Hepatocyte (in vitro differentiated cells): ENCODE measurements around the gene HAAO. TPM values are rescaled to one million over a fixed set of nuclear protein-coding genes. Genes with fewer than 3 reads are reported as not detected.

Source experiments
- DNase-seq: peaks from one replicate; pipeline ENCODE4 v3.0.0-alpha.2; 2016; ENCODE audit warnings: low spot score
- H2AFZ ChIP-seq: fragments of 200-600 bp; sonication (generic); 2 replicates; pipeline ENCODE4 v1.6.0; 2016; ENCODE audit warnings: antibody characterized with exemption, mild to moderate bottlenecking
- H3K27ac ChIP-seq: fragments of 200-600 bp; sonication (generic); 2 replicates; pipeline ENCODE4 v1.5.1; 2016; ENCODE audit warnings: mild to moderate bottlenecking
- H3K27me3 ChIP-seq: fragments of 200-600 bp; sonication (generic); 2 replicates; pipeline ENCODE4 v1.6.1; 2016
- H3K36me3 ChIP-seq: fragments of 200-600 bp; sonication (generic); replicated peaks from 2 replicates; pipeline ENCODE4 v1.5.1; 2016; ENCODE audit warnings: low read depth; ENCODE audit not compliant: insufficient read depth
- H3K4me1 ChIP-seq: fragments of 200-600 bp; sonication (generic); 2 replicates; pipeline ENCODE4 v1.5.1; 2016; ENCODE audit warnings: mild to moderate bottlenecking, moderate library complexity; ENCODE audit not compliant: insufficient read depth
- H3K4me2 ChIP-seq: fragments of 200-600 bp; sonication (generic); 2 replicates; pipeline ENCODE4 v1.6.0; 2016
- H3K4me3 ChIP-seq: fragments of 200-600 bp; sonication (generic); 2 replicates; pipeline ENCODE4 v1.5.1; 2016; ENCODE audit warnings: mild to moderate bottlenecking
- H3K79me2 ChIP-seq: fragments of 200-600 bp; sonication (generic); 2 replicates; pipeline ENCODE4 v1.6.0; 2017; ENCODE audit warnings: mild to moderate bottlenecking
- H3K9me2 ChIP-seq: fragments of 200-600 bp; sonication (generic); replicated peaks from 2 replicates; pipeline ENCODE4 v1.6.0; 2017; ENCODE audit warnings: mild to moderate bottlenecking; ENCODE audit not compliant: insufficient read depth
- H3K9me3 ChIP-seq: fragments of 200-600 bp; sonication (generic); 2 replicates; pipeline ENCODE4 v1.5.1; 2016; ENCODE audit warnings: low read depth, mild to moderate bottlenecking
- H4K20me1 ChIP-seq: fragments of 200-600 bp; sonication (generic); 2 replicates; pipeline ENCODE4 v1.6.0; 2016; ENCODE audit warnings: mild to moderate bottlenecking; ENCODE audit not compliant: insufficient read depth, poor library complexity, severe bottlenecking
- CTCF ChIP-seq: fragments of 200-600 bp; sonication (generic); IDR thresholded peaks from 2 replicates; pipeline ENCODE4 v1.5.1; 2016; ENCODE audit warnings: antibody characterized with exemption, mild to moderate bottlenecking; ENCODE audit not compliant: poor library complexity
- EZH2 ChIP-seq: fragments of 200-600 bp; sonication (generic); IDR thresholded peaks from 2 replicates; pipeline ENCODE4 v1.6.1; 2016; ENCODE audit warnings: antibody characterized with exemption, mild to moderate bottlenecking, borderline replicate concordance
- EZH2phosphoT487 ChIP-seq: fragments of 200-600 bp; sonication (generic); IDR thresholded peaks from one replicate; pipeline ENCODE4 v1.6.1; 2018; ENCODE audit warnings: antibody characterized with exemption, mild to moderate bottlenecking, low read depth, moderate library complexity; ENCODE audit not compliant: unreplicated experiment, severe bottlenecking
- WGBS: methylation state at CpG from one replicate; pipeline ENCODE4 v1.1.6; 2016; ENCODE audit warnings: low lambda C conversion rate; ENCODE audit errors: missing lambda C conversion rate; 5-methylcytosine and 5-hydroxymethylcytosine counted together
- polyA plus RNA-seq: library from polyadenylated mRNA; unstranded; fragments of >200 nt; fragmentation: Nextera tagmentation; extraction: Ambion mirVana; gene quantifications from 2 replicates; pipeline ENCODE4 v1.2.1, GENCODE V29; 2016
- total RNA-seq: library from RNA; depleted of rRNA; stranded (reverse); fragments of >200 nt; gene quantifications from 2 replicates; pipeline ENCODE4 v1.2.3, GENCODE V29; 2014

HAAO gene
- total and polyA plus RNA-seq, 2 experiments from 2014 or later: 22.0 to 35.4 TPM

GRCh38 chr2:42839809-42840501, 47.6 kb upstream of the HAAO start:
- Histone ChIP-seq H4K20me1 (no peaks in the 10 kb centered on the region), H3K27me3 (no peaks in the 10 kb centered on the region), H3K9me3 (no peaks in the 10 kb centered on the region), H3K79me2 (no peaks in the 10 kb centered on the region), H3K4me1 (peaks cover 27% of the 10 kb centered on the region), H3K36me3 (no peaks in the 10 kb centered on the region), H3K4me3 (no peak overlapping the region), H3K9me2 (no peaks in the 10 kb centered on the region), H3K4me2 (no peak overlapping the region), H2AFZ (no peak overlapping the region), H3K27ac (no peak overlapping the region)
- TF ChIP-seq EZH2phosphoT487 (no peak), EZH2 (no peak)
- no peak for DNase-seq
- WGBS: 80% methylated on average over 4 of the region's 4 CpGs

GRCh38 chr2:42838133-42838532, 45.8 kb upstream of the HAAO start:
- Histone ChIP-seq H3K9me2 (no peaks in the 10 kb centered on the region), H3K27me3 (no peaks in the 10 kb centered on the region), H3K4me3 (no peak overlapping the region), H4K20me1 (no peaks in the 10 kb centered on the region), H3K36me3 (no peaks in the 10 kb centered on the region), H3K79me2 (no peaks in the 10 kb centered on the region), H3K4me1 (peaks cover 15% of the 10 kb centered on the region), H3K27ac (no peak overlapping the region), H3K4me2 (no peak overlapping the region), H2AFZ (no peak overlapping the region), H3K9me3 (no peaks in the 10 kb centered on the region)
- DNase-seq: no peak
- 95% methylated on average over 5 of the region's 5 CpGs for WGBS
- no peak for TF ChIP-seq EZH2phosphoT487
- no peak for TF ChIP-seq EZH2
- no peak for TF ChIP-seq CTCF

GRCh38 chr2:42835577-42836371, 43.4 kb upstream of the HAAO start:
- H3K4me2 ChIP-seq: no peak overlapping the region

More at GRCh38 chr2:42835577-42836371, 43.4 kb upstream of the HAAO start:
- Histone ChIP-seq H3K4me1 (no peaks in the 10 kb centered on the region), H3K4me3 (no peak overlapping the region), H3K36me3 (no peaks in the 10 kb centered on the region), H3K79me2 (no peaks in the 10 kb centered on the region), H3K27ac (no peak overlapping the region), H3K27me3 (no peaks in the 10 kb centered on the region), H4K20me1 (no peaks in the 10 kb centered on the region), H3K9me3 (no peaks in the 10 kb centered on the region), H2AFZ (no peak overlapping the region), H3K9me2 (no peaks in the 10 kb centered on the region)
- DNase-seq: no peak
- WGBS: 82% methylated on average over 5 of the region's 5 CpGs
- TF ChIP-seq EZH2: no peak
- no peak for TF ChIP-seq CTCF
- TF ChIP-seq EZH2phosphoT487: no peak
